GM19328 (cell line): ENCODE measurements around the gene WWC2.
"Not testable (repeated sequence)": the region's sequence is repeated elsewhere in the genome, so short reads cannot be mapped to it uniquely, and the experiment has no call there.

Experiments used
- ATAC-seq: cut with Tn5 transposase; IDR thresholded peaks from one replicate; pipeline ENCODE4 v1.9.1; 2021; ENCODE audit warnings: mild to moderate bottlenecking, moderate library complexity; ENCODE audit not compliant: unreplicated experiment

The WWC2 gene

DNA sequence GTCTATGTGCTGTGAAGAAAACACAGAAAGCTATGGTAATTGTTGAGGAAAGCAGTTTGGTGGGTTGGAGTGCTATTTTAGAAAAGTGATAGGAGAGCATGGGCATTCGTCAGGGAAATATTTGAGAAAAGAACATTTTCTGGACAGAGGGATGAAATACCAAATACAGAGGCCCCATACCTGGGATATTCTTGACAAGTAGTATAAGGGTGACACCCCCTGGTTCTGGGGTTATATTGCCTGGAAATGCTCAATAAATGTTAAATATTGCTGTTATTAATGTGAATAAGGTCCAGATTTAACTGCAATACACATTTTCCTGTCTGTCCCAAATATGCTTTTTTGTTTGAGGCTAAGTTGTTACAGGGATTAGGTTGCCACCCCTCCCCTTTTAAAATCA, 42.9 kb downstream of the WWC2 start:
- no peak for ATAC-seq

DNA sequence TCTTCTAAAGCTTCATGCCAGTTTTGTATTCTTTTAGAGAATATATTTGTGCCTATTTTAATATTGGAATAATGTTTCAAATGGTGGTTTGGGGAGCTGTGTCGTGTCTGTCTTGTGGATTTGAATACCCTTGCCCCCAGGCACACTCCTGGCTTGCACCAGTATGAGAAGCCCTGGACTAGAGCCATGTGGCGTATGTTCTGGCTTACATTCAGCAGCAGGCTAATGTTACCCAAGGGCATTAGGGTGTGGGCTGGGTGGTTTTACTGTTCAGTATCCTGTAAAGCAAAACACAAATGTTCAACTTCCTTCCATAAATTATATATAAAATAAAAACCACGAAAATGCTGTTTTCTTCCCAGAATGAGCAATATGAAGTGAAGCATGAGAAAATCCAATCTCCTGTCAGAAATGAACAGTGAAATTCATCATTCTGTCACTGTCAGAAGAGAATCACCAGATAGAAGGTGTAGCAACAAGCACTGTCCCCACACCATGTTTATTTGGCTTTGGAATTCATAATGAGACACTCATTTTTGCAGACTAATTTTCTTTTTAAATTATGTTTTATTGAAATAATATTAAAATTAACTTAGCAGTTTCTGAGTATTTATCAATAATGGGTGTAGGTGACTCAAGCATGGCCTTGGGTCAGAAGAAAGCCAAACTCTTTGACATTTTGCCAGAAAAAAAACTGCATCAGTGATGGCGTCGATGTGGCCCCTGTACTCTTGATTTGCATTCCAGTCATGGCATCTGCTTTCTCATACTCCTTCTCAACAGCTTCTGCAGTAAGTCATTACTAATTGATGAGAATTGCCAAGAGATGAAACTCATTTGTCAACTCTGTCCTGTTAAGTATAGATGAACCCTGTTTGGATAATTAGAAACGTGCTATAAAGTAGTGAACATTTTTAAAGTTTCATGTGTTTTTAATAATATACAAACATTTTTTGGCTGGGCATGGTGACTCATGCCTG, 43.8 kb downstream of the WWC2 start:
- ATAC-seq, result no peak

DNA sequence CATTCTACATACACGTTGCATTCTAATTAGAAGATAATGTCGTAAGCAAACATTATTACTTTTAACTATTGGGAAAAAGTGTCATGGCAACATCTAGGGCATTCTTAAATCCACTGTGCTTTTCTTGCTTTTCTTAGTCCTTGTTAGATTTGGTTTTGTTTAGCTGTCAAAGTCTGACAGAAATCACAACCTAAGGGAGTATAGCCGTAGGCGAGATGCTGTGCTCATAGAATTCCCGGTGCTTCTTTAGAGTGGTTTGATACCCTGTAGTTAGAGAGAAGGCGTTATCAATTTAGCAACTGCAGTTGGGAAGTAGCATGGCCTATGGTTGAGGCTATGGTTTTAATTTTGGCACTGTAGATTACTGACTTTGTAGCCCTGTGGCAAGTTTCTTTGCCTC, 45.7 kb downstream of the WWC2 start:
- ATAC-seq, result no peak

DNA sequence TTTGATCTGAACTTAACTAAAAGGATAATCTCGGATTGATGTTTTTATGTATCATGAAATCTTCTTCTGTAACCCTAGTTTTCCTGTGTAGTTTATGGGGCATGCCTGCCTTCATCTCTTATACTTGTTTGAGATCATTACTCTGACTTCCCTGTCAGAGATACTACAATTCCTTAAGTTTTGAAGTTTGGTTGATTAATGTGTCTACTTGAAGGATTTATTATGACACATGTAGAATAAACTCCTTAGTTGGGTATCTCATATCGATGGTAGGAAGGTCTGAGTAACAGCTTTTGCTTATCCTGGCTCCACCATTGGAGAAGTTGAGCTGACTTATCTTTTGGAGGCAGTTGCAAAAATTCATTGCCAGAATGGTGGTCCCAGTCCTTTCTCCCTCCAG, 46.7 kb downstream of the WWC2 start:
- ATAC-seq, result no peak

DNA sequence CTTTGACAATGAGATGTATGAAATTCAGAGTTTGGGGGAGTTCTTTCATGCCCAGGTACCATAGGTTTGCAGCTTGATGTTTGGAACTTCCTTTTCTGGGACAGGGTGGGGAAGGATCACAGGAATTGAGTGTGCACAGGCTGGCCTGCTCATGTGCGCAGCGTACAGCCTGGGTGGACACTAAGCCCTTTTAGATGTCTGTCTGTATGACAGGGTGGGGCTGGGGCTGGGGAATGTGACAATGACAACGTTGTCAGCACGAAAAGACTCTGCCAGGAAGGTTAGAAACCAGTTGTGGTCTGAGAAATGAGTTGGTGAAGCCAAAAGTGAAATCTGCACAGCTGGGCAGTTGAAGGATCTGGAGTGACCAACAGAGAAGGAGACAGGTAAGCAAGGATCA, 47.4 kb downstream of the WWC2 start:
- ATAC-seq, result no peak

DNA sequence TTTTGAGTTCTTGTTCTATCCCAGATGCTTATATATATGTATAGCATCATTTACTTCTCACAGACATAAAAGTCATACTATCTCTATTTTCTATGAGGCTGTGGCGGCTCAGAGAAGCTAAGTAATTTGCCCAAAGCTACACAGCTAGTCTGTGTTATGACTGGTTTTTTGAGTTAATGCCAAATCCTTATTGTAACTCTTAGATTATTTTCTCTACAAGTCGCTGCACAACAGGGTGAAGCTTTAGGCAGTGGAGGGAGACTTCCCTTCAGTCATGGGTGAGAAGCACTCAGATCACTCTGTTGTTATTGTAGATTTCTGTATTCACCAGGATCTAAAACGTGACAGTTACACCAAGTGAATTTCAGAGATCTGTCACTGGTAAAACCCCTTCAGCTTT, 48.1 kb downstream of the WWC2 start:
- ATAC-seq, result no peak

DNA sequence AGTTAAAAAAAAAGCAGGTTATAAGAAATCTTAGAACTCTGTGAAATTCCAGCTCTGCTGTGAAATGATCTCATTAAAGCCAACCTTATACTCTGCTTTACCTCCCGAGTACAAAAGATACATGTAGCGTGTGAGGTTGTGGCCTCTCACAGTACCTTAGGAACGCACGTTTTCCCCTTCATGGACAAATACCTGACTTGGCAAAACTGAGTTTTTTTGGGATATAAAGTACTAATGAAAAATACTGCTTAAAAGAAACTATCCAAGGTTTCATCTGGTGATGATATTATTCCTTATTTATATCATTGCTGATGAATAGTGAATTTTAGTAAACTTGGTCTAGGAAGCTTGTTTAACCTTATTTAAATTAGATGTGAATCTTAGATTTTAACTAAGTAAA, 48.9 kb downstream of the WWC2 start:
- no peak for ATAC-seq

DNA sequence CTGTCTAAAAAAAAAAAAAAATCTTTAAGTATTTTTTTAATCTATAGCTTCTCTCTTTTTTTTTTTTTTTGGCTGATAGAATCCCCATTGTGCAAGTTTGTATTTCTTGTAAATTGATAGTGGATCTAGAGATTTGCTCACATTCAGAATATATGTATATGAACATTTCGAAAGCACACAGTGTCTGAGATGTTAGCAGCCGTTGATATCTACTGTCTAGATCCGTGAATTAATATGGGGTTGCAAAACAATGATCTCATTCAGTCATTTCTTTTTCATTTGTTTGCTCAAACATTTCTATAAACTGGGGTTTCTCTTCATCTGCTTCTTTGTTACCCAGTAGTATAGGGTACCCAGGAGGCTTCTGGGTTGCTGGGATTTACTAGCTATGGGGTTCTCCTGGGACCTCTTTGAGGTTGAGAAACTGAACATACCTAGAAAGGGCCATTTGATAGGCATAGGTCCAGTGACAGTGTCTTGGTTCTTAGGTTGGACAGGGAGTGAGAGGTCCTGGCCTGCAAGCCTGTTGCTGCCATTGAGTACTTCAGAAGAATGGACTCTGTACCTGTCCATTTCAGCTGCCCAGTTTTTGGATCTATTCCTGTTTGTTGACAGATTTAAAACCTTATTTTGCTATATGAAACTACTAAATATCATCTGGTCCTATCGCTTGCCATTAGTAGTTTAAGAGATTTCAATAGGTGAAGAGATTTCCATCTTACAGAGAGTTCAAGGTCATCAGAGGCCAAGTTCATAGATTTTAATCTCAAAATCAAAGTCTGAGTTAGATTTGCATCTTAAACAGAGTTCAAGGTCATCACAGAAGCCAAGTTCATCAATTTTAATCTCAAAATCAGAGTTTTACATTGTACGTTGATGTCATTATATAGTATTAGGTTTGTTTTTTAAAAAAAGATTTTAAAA, 50.8 kb downstream of the WWC2 start:
- no peak for ATAC-seq

DNA sequence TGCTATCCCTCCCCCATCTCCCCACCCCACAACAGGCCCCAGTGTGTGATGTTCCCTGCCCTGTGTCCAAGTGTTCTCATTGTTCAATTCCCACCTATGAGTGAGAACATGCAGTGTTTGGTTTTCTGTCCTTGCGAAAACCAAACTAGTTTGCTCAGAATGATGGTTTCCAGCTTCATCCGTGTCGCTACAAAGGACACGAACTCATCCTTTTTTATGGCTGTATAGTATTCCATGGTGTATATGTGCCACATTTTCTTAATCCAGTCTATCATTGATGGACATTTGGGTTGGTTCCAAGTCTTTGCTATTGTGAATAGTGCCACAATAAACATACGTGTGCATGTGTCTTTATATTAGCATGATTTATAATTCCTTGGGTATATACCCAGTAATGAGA, 51.6 kb downstream of the WWC2 start:
- ATAC-seq, result not testable (repeated sequence)

DNA sequence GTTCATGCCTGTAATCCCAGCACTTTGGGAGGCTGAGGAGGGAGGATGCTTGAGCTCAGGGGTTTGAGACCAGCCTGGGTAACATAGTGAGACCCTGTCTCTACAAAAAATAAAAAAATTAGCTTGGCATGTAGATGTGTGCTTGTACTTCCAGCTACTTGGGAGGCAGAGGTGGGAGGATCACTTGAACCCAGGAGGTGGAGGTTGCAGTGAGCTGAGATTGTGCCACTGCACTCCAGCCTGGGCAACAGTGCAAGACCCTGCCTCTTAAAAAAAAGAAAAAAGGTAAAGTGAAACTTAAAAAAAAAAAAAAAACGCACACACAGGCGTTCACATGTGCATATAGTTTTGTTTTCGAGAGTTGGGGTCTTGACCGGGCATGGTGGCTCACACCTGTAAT, 53.2 kb downstream of the WWC2 start:
- not testable (repeated sequence) for ATAC-seq

DNA sequence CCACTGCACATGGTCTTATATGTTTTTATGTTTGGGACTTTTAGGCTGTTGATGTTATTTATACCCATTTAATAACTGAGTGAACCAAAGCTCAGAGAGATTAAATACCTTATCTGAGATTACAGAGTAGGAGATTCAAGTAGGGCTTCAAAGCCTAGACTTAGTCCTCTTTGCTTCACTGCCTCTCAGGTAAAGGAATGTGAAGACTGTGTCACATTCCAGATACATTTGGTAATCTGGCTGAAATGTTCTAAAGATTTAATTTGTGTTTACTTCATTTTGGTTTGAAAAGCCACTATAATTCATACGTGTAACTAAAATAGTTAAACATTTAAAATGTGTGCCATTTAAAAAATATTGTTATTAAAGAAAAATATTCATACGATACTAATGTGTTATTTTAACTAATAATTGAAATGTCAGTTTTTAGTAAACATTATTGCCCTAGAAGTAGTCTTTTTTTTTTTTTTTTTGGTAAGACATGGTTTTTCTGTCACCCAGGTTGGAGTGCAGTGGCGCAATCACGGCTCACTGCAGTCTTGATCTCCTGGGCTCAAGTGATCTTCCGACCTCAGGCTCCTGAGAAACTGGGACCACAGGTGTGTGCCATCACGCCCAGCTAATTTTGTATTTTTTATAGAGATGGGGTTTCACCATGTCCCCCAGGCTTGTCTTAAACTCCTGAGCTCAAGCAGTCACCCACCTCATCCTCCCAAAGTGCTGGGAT, 54.3 kb downstream of the WWC2 start:
- no peak for ATAC-seq

DNA sequence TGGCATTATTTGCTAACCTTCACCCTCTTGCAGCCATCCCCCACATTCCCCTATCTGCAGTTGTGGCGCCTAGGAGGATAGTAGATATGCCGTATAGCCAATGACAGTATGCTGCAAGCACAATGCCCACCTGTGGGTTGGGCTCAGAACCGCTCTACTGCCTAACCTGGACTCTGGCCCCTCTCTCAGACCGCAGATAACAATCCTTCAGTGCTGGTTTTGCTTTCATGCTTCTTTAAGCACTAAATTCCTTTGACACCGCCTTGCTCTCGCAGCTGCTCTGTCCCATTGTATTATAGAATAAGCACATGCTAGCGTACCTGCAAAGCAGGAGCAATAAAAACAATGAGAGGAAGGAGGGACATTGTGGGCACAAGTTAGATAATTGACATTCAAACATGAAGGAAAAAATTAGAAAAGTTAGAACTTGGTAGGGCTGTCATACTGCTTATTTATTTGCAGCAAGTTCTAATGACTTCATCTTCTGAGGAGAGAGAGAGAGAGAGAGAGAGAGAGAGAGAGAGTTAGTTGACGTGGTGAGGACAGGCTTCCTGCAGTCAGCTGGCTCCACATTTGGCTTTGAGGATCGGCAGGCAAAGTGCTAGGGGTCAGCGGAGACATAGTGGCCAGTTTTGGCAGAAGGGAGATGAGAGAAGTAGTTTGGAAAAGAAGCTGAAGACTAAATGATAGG, 55.8 kb downstream of the WWC2 start:
- ATAC-seq, result no peak

DNA sequence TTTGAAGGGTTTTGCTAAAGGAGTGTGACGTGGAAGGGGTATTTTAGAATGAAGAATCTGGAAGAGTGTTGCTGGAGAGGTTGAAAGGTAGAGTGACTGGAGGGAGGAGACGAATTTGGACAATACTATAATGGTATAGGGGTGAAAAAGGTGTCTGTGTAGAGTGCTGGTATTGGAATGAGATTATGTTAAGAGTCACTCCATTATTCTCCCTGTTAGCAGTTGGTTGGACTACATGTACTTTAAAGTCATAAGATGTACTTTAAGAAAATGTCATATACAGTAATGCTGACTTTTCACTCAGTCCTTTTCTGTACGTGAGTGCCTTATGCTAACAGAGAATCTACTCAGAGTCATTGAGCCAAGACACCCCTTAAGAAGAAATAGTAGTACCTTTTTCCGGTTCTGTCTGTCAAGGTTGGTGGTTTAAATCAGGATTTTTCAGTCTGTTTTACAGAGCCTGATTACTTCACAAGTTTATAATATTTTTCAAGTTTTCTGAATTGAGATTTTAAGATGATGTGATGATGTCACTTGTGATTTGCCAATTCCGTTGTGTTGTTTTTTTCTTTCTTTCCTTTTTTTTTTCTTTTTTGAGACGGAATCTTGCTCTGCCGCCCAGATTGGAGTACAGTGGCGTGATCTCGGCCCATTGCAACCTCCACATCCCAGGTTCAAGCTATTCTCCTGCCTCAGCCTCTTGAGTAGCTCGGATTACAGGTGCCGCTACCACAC, 56.6 kb downstream of the WWC2 start:
- ATAC-seq, result no peak

DNA sequence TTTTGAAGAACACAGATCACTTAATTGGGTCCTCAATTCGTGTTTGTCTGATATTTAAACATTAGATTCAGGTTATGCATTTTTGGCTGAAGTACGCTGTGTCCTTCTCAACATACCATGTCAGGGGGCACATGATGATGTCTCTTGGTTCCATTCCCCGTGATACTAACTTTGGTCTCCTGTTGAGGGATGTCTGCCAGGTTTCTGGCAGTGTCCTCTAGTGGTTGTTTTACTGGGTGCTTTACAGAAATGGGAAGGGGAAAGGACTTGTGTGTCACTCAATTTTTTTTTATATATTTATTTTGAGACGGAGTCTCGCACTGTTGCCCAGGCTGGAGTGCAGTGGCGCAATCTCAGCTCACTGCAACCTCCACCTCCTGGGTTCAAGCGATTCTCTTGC, 58.2 kb downstream of the WWC2 start:
- no peak for ATAC-seq

DNA sequence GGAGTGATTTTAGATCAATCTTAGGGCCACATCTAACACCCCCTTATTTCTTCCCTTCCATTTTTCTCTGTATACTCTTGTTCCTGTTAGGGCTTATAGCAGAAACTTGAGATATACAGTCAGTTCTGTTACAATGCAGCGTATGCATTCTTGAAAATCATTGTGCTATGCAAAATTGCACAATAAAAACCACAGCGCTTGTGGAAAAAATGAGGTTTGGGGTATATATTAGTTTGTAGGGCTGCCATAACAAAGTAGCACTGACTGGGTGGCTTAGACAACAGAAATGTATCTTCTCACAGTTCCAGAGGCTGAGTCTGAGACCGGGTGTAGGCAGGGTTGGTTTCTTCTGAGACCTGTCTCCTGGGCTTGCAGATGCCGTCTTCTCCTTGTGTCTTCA, 59.0 kb downstream of the WWC2 start:
- no peak for ATAC-seq

DNA sequence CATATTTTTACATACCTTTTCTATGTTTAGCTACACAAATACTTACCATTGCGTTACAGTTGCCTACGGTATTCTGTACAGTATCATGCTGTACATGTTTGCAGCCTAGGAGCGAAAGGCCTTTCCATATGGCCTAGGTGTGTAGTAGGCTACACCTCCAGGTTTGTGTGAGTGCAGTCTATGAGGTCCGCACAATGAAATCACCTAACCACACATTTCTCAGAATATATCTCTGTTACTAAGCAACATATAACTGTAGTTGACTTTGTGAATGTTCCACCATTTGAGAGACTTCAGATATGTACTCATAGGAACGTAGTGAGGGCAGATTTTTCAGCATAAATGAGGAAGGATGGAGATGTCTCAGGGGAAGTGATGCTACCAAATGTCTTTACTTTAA, 62.6 kb downstream of the WWC2 start:
- no peak for ATAC-seq

DNA sequence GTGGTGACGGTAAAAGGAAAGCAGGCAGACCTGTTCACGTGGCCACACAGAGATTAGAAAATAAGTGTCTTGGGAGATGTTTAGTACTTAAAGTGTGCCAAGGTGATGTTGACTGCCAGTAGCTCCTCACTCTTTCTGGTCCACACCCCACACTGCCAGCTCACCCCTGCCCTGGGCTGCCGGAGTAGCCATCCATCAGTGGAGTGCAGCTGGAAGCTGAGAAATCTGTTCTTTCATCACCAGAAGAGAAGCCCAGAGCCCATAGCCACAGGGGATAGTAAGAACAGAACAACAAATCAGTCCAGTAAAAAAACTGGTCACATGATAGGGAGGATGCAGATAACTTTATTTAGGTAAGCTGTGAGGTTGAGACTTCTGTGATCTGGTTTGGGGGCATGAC, 64.1 kb downstream of the WWC2 start:
- no peak for ATAC-seq

DNA sequence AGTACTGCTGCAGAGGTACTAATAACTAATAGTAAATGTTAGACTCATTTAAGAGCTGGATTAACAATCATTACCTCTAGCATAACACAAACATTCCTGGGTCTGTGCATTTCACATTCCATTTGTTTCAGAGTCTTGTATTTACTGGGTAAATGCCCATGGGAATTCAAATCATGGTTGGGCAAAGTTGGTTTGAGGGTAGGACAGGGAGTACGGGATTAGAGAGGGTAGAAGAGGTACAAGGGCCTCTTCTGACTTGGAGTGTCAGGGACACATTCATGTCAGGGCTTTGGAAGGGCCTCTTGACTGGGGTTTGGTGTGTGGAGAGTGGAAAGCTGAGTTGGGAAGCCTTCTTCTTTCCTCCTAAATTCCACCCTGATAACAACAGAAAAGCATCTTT, 65.9 kb downstream of the WWC2 start:
- no peak for ATAC-seq

DNA sequence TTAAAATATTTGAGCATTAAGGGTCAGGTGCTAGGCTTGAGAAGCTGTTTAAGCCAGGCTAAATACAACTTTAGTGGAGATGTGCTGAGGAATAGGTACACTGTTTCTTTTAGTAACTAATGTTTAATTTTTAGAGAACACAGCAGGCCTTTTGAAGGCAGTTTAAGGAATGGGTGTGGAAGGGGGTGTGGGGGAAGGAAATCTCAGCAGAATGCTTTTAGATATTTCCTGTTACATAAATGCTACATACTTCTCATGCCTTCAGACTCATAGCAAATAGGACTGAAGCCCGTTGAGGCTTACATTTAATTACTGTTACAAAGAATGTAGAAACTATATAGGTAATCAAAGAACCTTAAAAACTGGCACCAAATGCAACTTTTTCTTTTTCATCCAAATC, 66.3 kb downstream of the WWC2 start:
- ATAC-seq, result no peak

DNA sequence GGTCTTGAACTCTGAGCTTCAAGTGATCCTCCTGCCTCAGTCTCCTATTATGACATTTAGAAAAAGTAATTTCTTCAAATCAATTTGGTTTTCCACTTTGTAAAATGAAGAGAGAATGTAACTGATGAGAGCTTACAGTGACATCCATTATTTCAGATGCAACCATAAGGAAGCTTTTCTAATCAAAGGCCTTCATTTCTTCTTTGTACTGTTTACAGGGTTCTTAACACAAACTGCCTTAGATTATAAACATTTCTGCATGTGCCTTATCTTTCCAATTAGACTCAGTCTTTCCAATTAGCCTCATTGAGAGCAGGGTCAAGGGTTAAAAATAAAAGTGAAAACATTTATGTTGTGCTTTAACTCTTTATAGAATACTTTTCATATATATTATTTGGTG, 71.8 kb downstream of the WWC2 start:
- ATAC-seq, result no peak
